IPS-15b (cell line): ENCODE measurements around the gene PDE4C.

Experiments
- H3K27me3 ChIP-seq: one replicate; pipeline ENCODE4 v1.6.1; 2013; ENCODE audit warnings: low read length; ENCODE audit not compliant: control insufficient read depth, insufficient read depth
- H3K36me3 ChIP-seq: one replicate; pipeline ENCODE4 v1.6.1; 2013; ENCODE audit warnings: low read length; ENCODE audit not compliant: control insufficient read depth, insufficient read depth
- H3K4me1 ChIP-seq: one replicate; pipeline ENCODE4 v1.6.1; 2013; ENCODE audit warnings: mild to moderate bottlenecking, low read length; ENCODE audit not compliant: control insufficient read depth, insufficient read depth
- H3K4me3 ChIP-seq: one replicate; pipeline ENCODE4 v1.5.1; 2013; ENCODE audit warnings: low read depth, low read length
- H3K9ac ChIP-seq: one replicate; pipeline ENCODE4 v1.6.1; 2013; ENCODE audit warnings: low read depth, mild to moderate bottlenecking, low read length
- H3K9me3 ChIP-seq: one replicate; pipeline ENCODE4 v1.6.1; 2013; ENCODE audit warnings: mild to moderate bottlenecking, low read length; ENCODE audit not compliant: control insufficient read depth, insufficient read depth

The PDE4C gene

GRCh38 chr19:18202778-18203407 is 23.3 kb downstream of the PDE4C start:
- H3K9ac ChIP-seq = peak overlapping the region; percentile 76
- H3K4me3 ChIP-seq = peak overlapping the region; percentile 95
- no peaks in the 10 kb centered on the region for H3K9me3 ChIP-seq

GRCh38 chr19:18202397-18202777 is 23.9 kb downstream of the PDE4C start:
- no peak overlapping the region for H3K9ac ChIP-seq
- H3K36me3 ChIP-seq = peaks cover 18% of the 10 kb centered on the region
- H3K4me1 ChIP-seq = no peaks in the 10 kb centered on the region
- peak overlapping the region; percentile 95 for H3K4me3 ChIP-seq
- no peaks in the 10 kb centered on the region for H3K27me3 ChIP-seq
- no peaks in the 10 kb centered on the region for H3K9me3 ChIP-seq

More at GRCh38 chr19:18202778-18203407, 23.3 kb downstream of the PDE4C start:
- H3K36me3 ChIP-seq = peaks cover 14% of the 10 kb centered on the region
- H3K27me3 ChIP-seq = no peaks in the 10 kb centered on the region
- H3K4me1 ChIP-seq = peaks cover 1% of the 10 kb centered on the region

GRCh38 chr19:18198374-18198773 is 27.9 kb downstream of the PDE4C start:
- no peak overlapping the region for H3K4me3 ChIP-seq
- H3K36me3 ChIP-seq = peaks cover 32% of the 10 kb centered on the region
- no peaks in the 10 kb centered on the region for H3K9me3 ChIP-seq
- H3K4me1 ChIP-seq = peaks cover 4% of the 10 kb centered on the region
- no peaks in the 10 kb centered on the region for H3K27me3 ChIP-seq
- no peak overlapping the region for H3K9ac ChIP-seq

DNA sequence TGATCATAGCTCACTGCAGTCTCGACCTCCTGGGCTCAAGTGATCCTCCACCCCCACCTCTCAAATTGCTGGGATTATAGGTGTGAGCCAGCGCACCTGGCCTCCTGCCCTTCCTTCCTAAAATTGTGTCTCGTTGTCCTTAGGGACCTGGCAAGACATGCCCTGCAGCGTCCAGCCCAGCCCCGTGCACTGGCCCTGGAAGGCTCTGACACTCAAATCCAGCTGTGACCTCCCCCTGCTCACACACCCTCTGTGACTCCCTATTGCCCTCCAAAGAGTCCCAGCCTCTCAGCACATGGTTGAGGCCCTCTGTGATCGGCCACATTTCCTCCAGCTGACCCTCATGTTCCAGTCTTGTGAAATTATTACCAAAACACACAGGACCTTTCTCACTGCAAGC is 28.3 kb downstream of the PDE4C start:
- H3K4me3 ChIP-seq = no peak overlapping the region
- peaks cover 32% of the 10 kb centered on the region for H3K36me3 ChIP-seq
- H3K9me3 ChIP-seq = no peaks in the 10 kb centered on the region
- H3K27me3 ChIP-seq = no peaks in the 10 kb centered on the region
- peaks cover 4% of the 10 kb centered on the region for H3K4me1 ChIP-seq
- H3K9ac ChIP-seq = no peak overlapping the region

DNA sequence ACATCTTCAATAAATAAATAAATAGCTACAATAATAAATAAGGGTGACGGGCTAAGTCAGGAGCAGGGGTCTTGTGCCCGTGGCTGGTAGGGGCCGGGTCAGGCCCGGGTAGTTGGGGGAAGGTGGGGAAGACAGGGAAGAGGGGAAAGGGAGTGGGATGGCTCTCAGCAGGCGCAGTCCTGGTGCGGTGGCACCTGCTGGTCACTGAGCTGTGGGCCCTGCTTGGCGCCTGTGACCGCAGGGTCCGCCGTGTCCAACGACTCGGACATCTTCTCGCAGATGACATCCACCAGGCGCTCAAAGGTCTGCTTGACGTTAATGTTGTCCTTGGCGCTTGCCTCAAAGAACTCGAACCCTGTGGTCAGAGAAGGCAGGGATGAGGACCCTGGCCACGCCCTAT is 28.9 kb downstream of the PDE4C start:
- Histone ChIP-seq H3K4me3 (no peak overlapping the region), H3K27me3 (no peaks in the 10 kb centered on the region), H3K4me1 (peaks cover 4% of the 10 kb centered on the region), H3K9ac (no peak overlapping the region), H3K36me3 (peaks cover 32% of the 10 kb centered on the region), H3K9me3 (no peaks in the 10 kb centered on the region)

- H3K27me3 ChIP-seq = no peaks in the 10 kb centered on the region
- H3K4me3 ChIP-seq = no peak overlapping the region
- H3K4me1 ChIP-seq = peaks cover 4% of the 10 kb centered on the region
- no peaks in the 10 kb centered on the region for H3K9me3 ChIP-seq
- peaks cover 32% of the 10 kb centered on the region for H3K36me3 ChIP-seq
- H3K9ac ChIP-seq = no peak overlapping the region
Measured at GRCh38 chr19:18196511-18196845, 29.8 kb downstream of the PDE4C start.

GRCh38 chr19:18194554-18195238 is 31.5 kb downstream of the PDE4C start:
- Histone ChIP-seq H3K36me3 (peaks cover 27% of the 10 kb centered on the region), H3K4me1 (peaks cover 4% of the 10 kb centered on the region), H3K27me3 (no peaks in the 10 kb centered on the region), H3K9ac (peak overlapping the region; percentile 24), H3K4me3 (peak overlapping the region; percentile 88), H3K9me3 (no peaks in the 10 kb centered on the region)

GRCh38 chr19:18194181-18194530 is 32.1 kb downstream of the PDE4C start:
- H3K36me3 ChIP-seq = peaks cover 27% of the 10 kb centered on the region
- H3K9ac ChIP-seq = no peak overlapping the region
- H3K9me3 ChIP-seq = no peaks in the 10 kb centered on the region
- H3K4me3 ChIP-seq = peak overlapping the region; percentile 88
- no peaks in the 10 kb centered on the region for H3K27me3 ChIP-seq
- H3K4me1 ChIP-seq = peaks cover 4% of the 10 kb centered on the region

- H3K9me3 ChIP-seq = no peaks in the 10 kb centered on the region
- no peaks in the 10 kb centered on the region for H3K27me3 ChIP-seq
- peaks cover 4% of the 10 kb centered on the region for H3K4me1 ChIP-seq
- peaks cover 25% of the 10 kb centered on the region for H3K36me3 ChIP-seq
- H3K9ac ChIP-seq = peak overlapping the region; percentile 12
- peak overlapping the region; percentile 88 for H3K4me3 ChIP-seq
Measured at GRCh38 chr19:18193388-18194180, 32.7 kb downstream of the PDE4C start.

- H3K4me3 ChIP-seq = peak within 1 kb of the TSS; percentile 88
Measured at GRCh38 chr19:18192673-18193387, 33.4 kb downstream of the PDE4C start, which contains the start of gene MPV17L2. Gene MPV17L2, plus strand, starts transcription at chr19:18193218. Its CDS starts 64 bp downstream, at chr19:18193282.

DNA sequence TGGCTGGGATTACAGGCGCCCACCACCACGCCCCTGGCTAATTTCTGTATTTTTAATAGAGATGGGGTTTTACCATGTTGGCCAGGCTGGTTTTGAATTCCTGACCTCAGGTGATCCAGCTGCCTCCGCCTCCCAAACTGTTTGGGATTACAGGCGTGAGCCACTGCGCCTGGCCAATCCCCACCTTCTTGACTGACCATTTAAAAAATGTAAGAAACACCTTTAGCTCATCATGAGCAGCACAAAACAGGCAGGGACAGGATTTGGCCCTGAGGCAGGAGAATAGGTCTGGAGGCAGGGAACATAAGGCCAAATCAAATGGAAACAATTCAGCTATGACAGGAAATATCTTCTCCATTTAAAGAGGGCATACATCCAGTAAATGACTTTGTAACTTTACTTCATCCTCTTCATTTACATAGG is 34.6 kb downstream of the PDE4C start:
- no peak overlapping the region for H3K9ac ChIP-seq
- H3K27me3 ChIP-seq = no peaks in the 10 kb centered on the region
- peaks cover 4% of the 10 kb centered on the region for H3K4me1 ChIP-seq
- no peaks in the 10 kb centered on the region for H3K9me3 ChIP-seq
- peaks cover 12% of the 10 kb centered on the region for H3K36me3 ChIP-seq
- H3K4me3 ChIP-seq = peak overlapping the region; percentile 67

More at GRCh38 chr19:18192673-18193387, 33.4 kb downstream of the PDE4C start, which contains the start of gene MPV17L2:
- no peaks in the 10 kb centered on the region for H3K27me3 ChIP-seq
- peaks cover 4% of the 10 kb centered on the region for H3K4me1 ChIP-seq
- H3K9me3 ChIP-seq = no peaks in the 10 kb centered on the region
- peak within 1 kb of the TSS; percentile 41 for H3K9ac ChIP-seq
- H3K36me3 ChIP-seq = peaks cover 17% of the 10 kb centered on the region
